Measurements from ENCODE around the gene DNAAF5. TPM values are rescaled to one million over a fixed set of nuclear protein-coding genes. Genes with fewer than 3 reads are reported as not detected.

The DNAAF5 gene
- polyA plus RNA-seq, 3 donors: 33.1 to 40.4 (median 37.0) TPM

- DNase-seq (ENCODE audit: extremely low read depth in 1 of 11, low read depth in 9 of 11, low spot score in 4 of 11): no peak
Observed at GRCh38 chr7:772005-772294, 45.5 kb downstream of the DNAAF5 start.

- no peak for DNase-seq (ENCODE audit: extremely low read depth in 1 of 11, low read depth in 9 of 11, low spot score in 4 of 11)
Observed at GRCh38 chr7:772392-772791, 45.9 kb downstream of the DNAAF5 start.

GRCh38 chr7:772861-773621 lies 46.5 kb downstream of the DNAAF5 start:
- DNase-seq (ENCODE audit: extremely low read depth in 1 of 11, low read depth in 9 of 11, low spot score in 4 of 11): no peak

GRCh38 chr7:773622-773915 lies 47.1 kb downstream of the DNAAF5 start:
- no peak for DNase-seq (ENCODE audit: extremely low read depth in 1 of 11, low read depth in 9 of 11, low spot score in 4 of 11)

GRCh38 chr7:774161-775109 lies 47.9 kb downstream of the DNAAF5 start:
- no peak for DNase-seq (ENCODE audit: extremely low read depth in 1 of 11, low read depth in 9 of 11, low spot score in 4 of 11)

GRCh38 chr7:776381-776780 lies 49.9 kb downstream of the DNAAF5 start:
- no peak for DNase-seq (ENCODE audit: extremely low read depth in 1 of 11, low read depth in 9 of 11, low spot score in 4 of 11)

GRCh38 chr7:776992-777727 lies 50.7 kb downstream of the DNAAF5 start:
- DNase-seq (ENCODE audit: extremely low read depth in 1 of 11, low read depth in 9 of 11, low spot score in 4 of 11): no peak

GRCh38 chr7:777728-778078 lies 51.2 kb downstream of the DNAAF5 start:
- DNase-seq (ENCODE audit: extremely low read depth in 1 of 11, low read depth in 9 of 11, low spot score in 4 of 11): no peak

GRCh38 chr7:778271-778967 lies 51.9 kb downstream of the DNAAF5 start:
- no peak for DNase-seq (ENCODE audit: extremely low read depth in 1 of 11, low read depth in 9 of 11, low spot score in 4 of 11)

- DNase-seq (ENCODE audit: extremely low read depth in 1 of 11, low read depth in 9 of 11, low spot score in 4 of 11): no peak
Observed at GRCh38 chr7:778968-779451, 52.5 kb downstream of the DNAAF5 start.

- no peak for DNase-seq (ENCODE audit: extremely low read depth in 1 of 11, low read depth in 9 of 11, low spot score in 4 of 11)
Observed at GRCh38 chr7:779480-779879, 53.0 kb downstream of the DNAAF5 start.

GRCh38 chr7:780081-780480 lies 53.6 kb downstream of the DNAAF5 start:
- DNase-seq (ENCODE audit: extremely low read depth in 1 of 11, low read depth in 9 of 11, low spot score in 4 of 11): no peak

GRCh38 chr7:780516-780915 lies 54.0 kb downstream of the DNAAF5 start:
- DNase-seq (ENCODE audit: extremely low read depth in 1 of 11, low read depth in 9 of 11, low spot score in 4 of 11): no peak

- no peak for DNase-seq (ENCODE audit: extremely low read depth in 1 of 11, low read depth in 9 of 11, low spot score in 4 of 11)
Observed at GRCh38 chr7:781186-781849, 54.8 kb downstream of the DNAAF5 start.

- DNase-seq (ENCODE audit: extremely low read depth in 1 of 11, low read depth in 9 of 11, low spot score in 4 of 11): no peak
Observed at GRCh38 chr7:781936-782529, 55.5 kb downstream of the DNAAF5 start.

GRCh38 chr7:782718-783449 lies 56.4 kb downstream of the DNAAF5 start:
- DNase-seq (ENCODE audit: extremely low read depth in 1 of 11, low read depth in 9 of 11, low spot score in 4 of 11): no peak

GRCh38 chr7:783556-784490 lies 57.3 kb downstream of the DNAAF5 start:
- DNase-seq (ENCODE audit: extremely low read depth in 1 of 11, low read depth in 9 of 11, low spot score in 4 of 11): no peak
